Gastroesophageal sphincter (tissue), 4 donors: ENCODE measurements around the gene UBE4B. TPM values are rescaled to one million over a fixed set of nuclear protein-coding genes. Genes with fewer than 3 reads are reported as not detected.
"Not testable (repeated sequence)": the region's sequence is repeated elsewhere in the genome, so short reads cannot be mapped to it uniquely, and the experiment has no call there.

Experiments used
- ATAC-seq: fragments of 150-250 bp; one replicate; pipeline ENCODE4 v1.9.1; 2016; ENCODE audit warnings: mild to moderate bottlenecking, moderate library complexity
- H3K27ac ChIP-seq, 4 donors: fragments of 200-600 bp; sonication (generic) in 3 of 4; 1 replicate in 3 of 4; 2 replicates in 1 of 4; pipeline ENCODE4 v1.5.1; 2016 to 2019
- H3K27me3 ChIP-seq: fragments of 200-600 bp; sonication (generic); one replicate; pipeline ENCODE4 v1.5.1; 2019
- H3K36me3 ChIP-seq, 2 donors: fragments of 200-600 bp; sonication (generic); one replicate each; pipeline ENCODE4 v1.5.1; 2019; ENCODE audit warnings: control low read depth in 1 of 2
- H3K4me1 ChIP-seq, 3 donors: fragments of 200-600 bp; sonication (generic); 1 replicate in 2 of 3; 2 replicates in 1 of 3; pipeline ENCODE4 v1.5.1; 2016 to 2019; ENCODE audit warnings: control low read depth in 2 of 3
- H3K4me3 ChIP-seq, 2 donors: fragments of 200-600 bp; sonication (generic); one replicate each; pipeline ENCODE4 v1.5.1; 2019; ENCODE audit warnings: mild to moderate bottlenecking in 1 of 2, moderate library complexity in 1 of 2
- H3K9me3 ChIP-seq, 3 donors: fragments of 200-600 bp; sonication (generic); one replicate each; pipeline ENCODE4 v1.5.1; 2017 to 2019; ENCODE audit warnings: control low read depth in 2 of 3
- CTCF ChIP-seq, 4 experiments: fragments of 200-600 bp in 2 of 4; fragments of 450-650 bp in 2 of 4; sonication (generic) in 1 of 4; IDR thresholded peaks; one replicate each; pipeline ENCODE4 v1.5.1; 2017 to 2019; ENCODE audit warnings: antibody characterized with exemption in 4 of 4, mild to moderate bottlenecking in 2 of 4, moderate library complexity in 2 of 4
- EP300 ChIP-seq: sonication (generic); formaldehyde crosslinking; IDR thresholded peaks from one replicate; pipeline ENCODE4 v1.6.1; 2017; ENCODE audit warnings: antibody characterized with exemption, mild to moderate bottlenecking
- POLR2A ChIP-seq, 2 donors: fragments of 450-650 bp; IDR thresholded peaks; one replicate each; pipeline ENCODE4 v1.6.1; 2017; ENCODE audit warnings: antibody characterized with exemption in 2 of 2, mild to moderate bottlenecking in 2 of 2, moderate library complexity in 1 of 2
- POLR2AphosphoS5 ChIP-seq: sonication (generic); formaldehyde crosslinking; IDR thresholded peaks from one replicate; pipeline ENCODE4 v1.6.1; 2017; ENCODE audit warnings: antibody characterized with exemption
- WGBS, 2 donors: methylation state at CpG; one replicate each; pipeline ENCODE4 v1.1.5; 2018; ENCODE audit warnings: low coverage in 1 of 2; 5-methylcytosine and 5-hydroxymethylcytosine counted together
- total RNA-seq, 4 donors: library from RNA; depleted of rRNA; stranded (reverse); fragments of >200 nt; gene quantifications; one replicate each; pipeline ENCODE4 v1.1.0, GENCODE V29; 2016

UBE4B gene
- total RNA-seq, 4 donors from 2014 or later = 56.9 to 120 (median 83.2) TPM

- Histone ChIP-seq H3K4me1 (no peaks in the 10 kb centered on the region), H3K27me3 (no peaks in the 10 kb centered on the region), H3K27ac (no peak overlapping the region), H3K4me3 (no peak overlapping the region), H3K36me3 (no peaks in the 10 kb centered on the region), H3K9me3 (no peaks in the 10 kb centered on the region)
- no peak for ATAC-seq
- 82 to 89% methylated on average over 4 to 7 of the region's 7 CpGs for WGBS, 2 donors
- no peak for TF ChIP-seq POLR2A (IDR thresholded peaks at IDR 0.05)
- TF ChIP-seq POLR2AphosphoS5 = no peak
- no peak for TF ChIP-seq EP300
- no peak for TF ChIP-seq CTCF (IDR thresholded peaks at IDR 0.05)
These were observed 10.1 kb upstream of the UBE4B start for GRCh38 chr1:10022656-10023055.

DNA sequence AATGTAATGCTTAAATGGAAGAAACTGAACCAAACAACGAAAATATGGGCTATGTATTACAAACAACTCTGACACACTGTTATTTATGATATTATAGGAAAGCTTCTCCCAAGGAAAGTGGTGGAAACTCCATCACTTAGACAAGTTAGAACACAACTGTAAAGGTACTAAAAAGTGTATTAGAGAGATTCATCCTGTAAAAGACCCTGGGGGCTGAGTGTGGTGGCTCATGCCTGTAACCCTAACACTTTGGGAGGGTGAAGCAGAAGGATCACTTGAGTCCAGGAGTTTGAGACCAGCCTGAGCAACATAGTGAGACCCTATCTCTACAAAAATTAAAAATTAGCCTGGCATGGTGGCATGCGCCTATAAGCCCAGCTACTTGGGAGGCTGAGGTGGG, 7.4 kb upstream of the UBE4B start:
- no peaks in the 10 kb centered on the region for H3K9me3 ChIP-seq
- no peaks in the 10 kb centered on the region for H3K36me3 ChIP-seq
- WGBS, 2 donors = 78 to 100% methylated on average over 1 to 2 of the region's 2 CpGs
- no peaks in the 10 kb centered on the region for H3K27me3 ChIP-seq
- H3K4me3 ChIP-seq = no peak overlapping the region
- no peak for ATAC-seq
- H3K4me1 ChIP-seq = no peaks in the 10 kb centered on the region
- TF ChIP-seq CTCF (IDR thresholded peaks at IDR 0.05) (no peak), POLR2AphosphoS5 (no peak), POLR2A (IDR thresholded peaks at IDR 0.05) (no peak), EP300 (no peak)
- no peak overlapping the region for H3K27ac ChIP-seq

- Histone ChIP-seq H3K9me3 (no peaks in the 10 kb centered on the region), H3K27ac (no peak overlapping the region), H3K27me3 (no peaks in the 10 kb centered on the region), H3K36me3 (no peaks in the 10 kb centered on the region), H3K4me3 (no peak overlapping the region), H3K4me1 (peaks cover 0 to 2% (median 0%) of the 10 kb centered on the region in 3 donors)
- TF ChIP-seq EP300 (no peak), POLR2AphosphoS5 (no peak), POLR2A (IDR thresholded peaks at IDR 0.05) (no peak), CTCF (IDR thresholded peaks at IDR 0.05) (no peak)
- ATAC-seq = no peak
These were observed 5.7 kb upstream of the UBE4B start for GRCh38 chr1:10027027-10027426.

DNA sequence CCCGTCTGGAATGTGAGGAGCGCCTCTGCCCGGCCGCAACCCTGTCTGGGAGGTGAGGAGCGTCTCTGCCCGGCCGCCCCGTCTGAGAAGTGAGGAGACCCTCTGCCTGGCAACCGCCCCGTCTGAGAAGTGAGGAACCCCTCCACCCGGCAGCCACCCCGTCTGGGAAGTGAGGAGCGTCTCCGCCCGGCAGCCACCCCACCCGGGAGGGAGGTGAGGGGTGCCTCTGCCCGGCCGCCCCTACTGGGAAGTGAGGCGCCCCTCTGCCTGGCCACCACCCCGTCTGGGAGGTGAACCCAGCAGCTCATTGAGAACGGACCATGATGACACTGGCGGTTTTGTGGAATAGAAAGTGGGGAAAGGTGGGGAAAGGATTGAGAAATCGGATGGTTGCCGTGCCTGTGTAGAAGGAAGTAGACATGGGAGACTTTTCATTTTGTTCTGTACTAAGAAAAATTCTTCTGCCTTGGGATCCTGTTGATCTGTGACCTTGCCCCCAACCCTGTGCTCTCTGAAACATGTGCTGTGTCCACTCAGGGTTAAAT, 3.7 kb upstream of the UBE4B start:
- H3K27me3 ChIP-seq, H3K27ac ChIP-seq, H3K4me3 ChIP-seq, H3K9me3 ChIP-seq, H3K4me1 ChIP-seq, ATAC-seq, H3K36me3 ChIP-seq: not testable (repeated sequence)
- WGBS, 2 donors = 85% methylated on average over 3 of the region's 24 CpGs; no CpG with 5 or more reads in 1 of the 2 donors

GRCh38 chr1:10031461-10031860, 1.3 kb upstream of the UBE4B start:
- Histone ChIP-seq H3K27me3 (no peaks in the 10 kb centered on the region), H3K27ac (no peak overlapping the region), H3K4me1 (peaks cover 0 to 31% (median 6%) of the 10 kb centered on the region in 3 donors), H3K36me3 (peaks cover 0 to 2% of the 10 kb centered on the region in 2 donors), H3K9me3 (no peaks in the 10 kb centered on the region), H3K4me3 (no peak overlapping the region)
- no peak for ATAC-seq
- TF ChIP-seq POLR2A (IDR thresholded peaks at IDR 0.05) = no peak
- TF ChIP-seq EP300 = no peak
- TF ChIP-seq CTCF (IDR thresholded peaks at IDR 0.05) = no peak
- no peak for TF ChIP-seq POLR2AphosphoS5
- WGBS, 2 donors = 86 to 89% methylated on average over 3 of the region's 3 CpGs
